Heart left ventricle (tissue), 13 donors: ENCODE measurements around the gene FCRL1.

Experiments
- POLR2A ChIP-seq, 2 donors: fragments of 450-650 bp; IDR thresholded peaks; one replicate each; pipeline ENCODE4 v1.6.1; 2017; ENCODE audit warnings: antibody characterized with exemption in 2 of 2, mild to moderate bottlenecking in 2 of 2, moderate library complexity in 2 of 2
- TF ChIP-seq, protein P1 (sequence below), 12 donors: fragments of 200-600 bp; sonication (generic) in 4 of 12; IDR thresholded peaks; one replicate each; pipeline versions ENCODE4 v1.5.0 to v1.8.0; 2018 to 2022; ENCODE audit warnings: antibody characterized with exemption in 12 of 12, mild to moderate bottlenecking in 5 of 12
- donor health status: ischemic (EF 13 %, LVEDD 7.1; RV severe dilation, severe dysfunction).
- donor health status: DM: no; HTN: yes; CAD: no.
- donor health status: DM: no; HTN: no; CAD: no.
- donor health status: ischemic (EF 25% LVEDD 6.9; RV normal size, moderate dysfunction).
- donor health status: ischemic (EF 25% LVEDD 5.7; RV mildly dilated, moderate dysfunction).
- donor health status: ischemic (EF 35%, LVEDD 5.7; RV mildly dilated, moderate dysfunction).
- donor health status: nonischemic (EF 11% LVEDD 7.7; RV severe dilation, severe dysfunction).
- donor health status: DM: yes; HTN: yes; CAD: no.
- donor health status: PGD.
- donor health status: ischemic (EF 29% LVEDD 5.4; RV normal size, mild dysfunction).
- donor health status: nonischemic (EF 23%, LVEDD 6.1; RV moderate dilation, normal function).

DNA sequence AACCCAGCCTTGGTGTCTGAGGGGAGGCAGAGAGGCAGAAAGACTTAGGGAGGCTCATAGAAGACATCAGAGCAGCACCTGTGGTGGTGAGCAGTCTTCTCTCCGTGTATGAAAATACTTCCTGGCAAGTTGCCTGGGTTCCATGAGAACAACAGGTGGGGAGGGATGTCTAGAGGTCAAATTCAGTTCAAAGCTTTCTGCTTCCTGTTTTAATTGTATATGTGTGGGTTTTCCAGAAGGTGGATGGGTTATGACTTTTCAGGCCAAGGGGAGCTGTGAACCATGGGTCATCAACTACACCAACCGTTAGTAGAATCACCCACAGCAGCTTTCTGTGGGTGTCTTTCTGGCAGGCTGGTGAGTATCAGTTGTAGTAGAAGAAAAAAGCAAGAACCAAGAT lies 38.9 kb downstream of the FCRL1 start:
- TF ChIP-seq, protein P1, sequence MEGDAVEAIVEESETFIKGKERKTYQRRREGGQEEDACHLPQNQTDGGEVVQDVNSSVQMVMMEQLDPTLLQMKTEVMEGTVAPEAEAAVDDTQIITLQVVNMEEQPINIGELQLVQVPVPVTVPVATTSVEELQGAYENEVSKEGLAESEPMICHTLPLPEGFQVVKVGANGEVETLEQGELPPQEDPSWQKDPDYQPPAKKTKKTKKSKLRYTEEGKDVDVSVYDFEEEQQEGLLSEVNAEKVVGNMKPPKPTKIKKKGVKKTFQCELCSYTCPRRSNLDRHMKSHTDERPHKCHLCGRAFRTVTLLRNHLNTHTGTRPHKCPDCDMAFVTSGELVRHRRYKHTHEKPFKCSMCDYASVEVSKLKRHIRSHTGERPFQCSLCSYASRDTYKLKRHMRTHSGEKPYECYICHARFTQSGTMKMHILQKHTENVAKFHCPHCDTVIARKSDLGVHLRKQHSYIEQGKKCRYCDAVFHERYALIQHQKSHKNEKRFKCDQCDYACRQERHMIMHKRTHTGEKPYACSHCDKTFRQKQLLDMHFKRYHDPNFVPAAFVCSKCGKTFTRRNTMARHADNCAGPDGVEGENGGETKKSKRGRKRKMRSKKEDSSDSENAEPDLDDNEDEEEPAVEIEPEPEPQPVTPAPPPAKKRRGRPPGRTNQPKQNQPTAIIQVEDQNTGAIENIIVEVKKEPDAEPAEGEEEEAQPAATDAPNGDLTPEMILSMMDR (IDR thresholded peaks at IDR 0.05) = no peak
- no peak for TF ChIP-seq POLR2A (IDR thresholded peaks at IDR 0.05)
